DOHH2 (cell line): ENCODE results near the gene MYOZ3.

Experiments
- H3F3A ChIP-seq: fragments of 200-600 bp; sonication (generic), shearing (Covaris generic); 2 replicates; pipeline ENCODE4 v1.6.0; 2016; ENCODE audit warnings: antibody characterized with exemption, mild to moderate bottlenecking; ENCODE audit not compliant: control insufficient read depth, insufficient read depth
- H3K27ac ChIP-seq: fragments of 200-600 bp; sonication (generic); 2 replicates; pipeline ENCODE4 v1.5.1; 2014; ENCODE audit warnings: low read depth, mild to moderate bottlenecking, low read length, moderate library complexity
- H3K27me3 ChIP-seq: fragments of 200-600 bp; sonication (generic); 2 replicates; pipeline ENCODE4 v1.6.1; 2014; ENCODE audit warnings: mild to moderate bottlenecking, low read length, mixed read lengths; ENCODE audit not compliant: control insufficient read depth
- H3K36me3 ChIP-seq: fragments of 200-600 bp; sonication (generic); 2 replicates; pipeline ENCODE4 v1.6.1; 2014; ENCODE audit warnings: mild to moderate bottlenecking, low read length, moderate library complexity, mixed read lengths; ENCODE audit not compliant: control insufficient read depth
- H3K4me1 ChIP-seq: fragments of 200-600 bp; sonication (generic); 2 replicates; pipeline ENCODE4 v1.6.1; 2014; ENCODE audit warnings: mild to moderate bottlenecking, low read length, mixed read lengths; ENCODE audit not compliant: control insufficient read depth
- H3K4me2 ChIP-seq: fragments of 200-600 bp; sonication (generic); 2 replicates; pipeline ENCODE4 v1.6.0; 2014; ENCODE audit warnings: mild to moderate bottlenecking, low read length, moderate library complexity
- H3K4me3 ChIP-seq: fragments of 200-600 bp; sonication (generic); 2 replicates; pipeline ENCODE4 v1.5.1; 2014; ENCODE audit warnings: mild to moderate bottlenecking, low read length, mixed read lengths
- H3K79me2 ChIP-seq: fragments of 200-600 bp; sonication (generic); 2 replicates; pipeline ENCODE4 v1.6.1; 2014; ENCODE audit warnings: mild to moderate bottlenecking, low read length, mixed read lengths; ENCODE audit not compliant: control insufficient read depth
- H3K9me2 ChIP-seq: fragments of 200-600 bp; sonication (generic); replicated peaks from 2 replicates; pipeline ENCODE4 v1.6.1; 2014; ENCODE audit warnings: mild to moderate bottlenecking, low read length, mixed read lengths; ENCODE audit not compliant: control insufficient read depth
- H3K9me3 ChIP-seq: fragments of 200-600 bp; sonication (generic); 2 replicates; pipeline ENCODE4 v1.6.1; 2014; ENCODE audit warnings: antibody characterized with exemption, low read length, mixed read lengths; ENCODE audit not compliant: control insufficient read depth, insufficient read depth
- H4K20me1 ChIP-seq: fragments of 200-600 bp; sonication (generic); 2 replicates; pipeline ENCODE4 v1.6.0; 2014; ENCODE audit warnings: low read depth, mild to moderate bottlenecking, antibody characterized with exemption, low read length, moderate library complexity; ENCODE audit not compliant: control insufficient read depth, insufficient read depth
- CTCF ChIP-seq: fragments of 200-600 bp; sonication (generic); IDR thresholded peaks from one replicate; pipeline ENCODE4 v1.5.1; 2014; ENCODE audit warnings: antibody characterized with exemption, mild to moderate bottlenecking, low read depth, low read length; ENCODE audit not compliant: poor library complexity, severe bottlenecking
- EZH2phosphoT487 ChIP-seq: fragments of 200-600 bp; sonication (generic); IDR thresholded peaks from 2 replicates; pipeline ENCODE4 v1.6.1; 2017; ENCODE audit warnings: borderline replicate concordance, mild to moderate bottlenecking, antibody characterized with exemption, low read length, moderate library complexity, mixed read lengths

MYOZ3 gene

GRCh38 chr5:150616024-150616470, 45.0 kb upstream of the MYOZ3 start:
- Histone ChIP-seq H3K4me1 (no peaks in the 10 kb centered on the region), H3K4me3 (no peak overlapping the region), H3K27me3 (peaks cover 3% of the 10 kb centered on the region; the same call in 1 of the 2 replicates), H3K9me2 (no peaks in the 10 kb centered on the region), H3F3A (no peaks in the 10 kb centered on the region), H3K9me3 (no peaks in the 10 kb centered on the region), H3K27ac (no peak overlapping the region), H3K4me2 (no peak overlapping the region), H4K20me1 (no peaks in the 10 kb centered on the region), H3K36me3 (no peaks in the 10 kb centered on the region), H3K79me2 (no peaks in the 10 kb centered on the region)
- TF ChIP-seq CTCF (no peak), EZH2phosphoT487 (no peak)

- Histone ChIP-seq H3K4me3 (no peak overlapping the region), H3K4me2 (no peak overlapping the region), H3K4me1 (no peaks in the 10 kb centered on the region), H3F3A (no peaks in the 10 kb centered on the region), H3K79me2 (no peaks in the 10 kb centered on the region), H3K27ac (no peak overlapping the region), H4K20me1 (no peaks in the 10 kb centered on the region), H3K9me2 (no peaks in the 10 kb centered on the region), H3K36me3 (no peaks in the 10 kb centered on the region), H3K27me3 (no peaks in the 10 kb centered on the region; the same call in 1 of the 2 replicates), H3K9me3 (no peaks in the 10 kb centered on the region)
- TF ChIP-seq CTCF (no peak), EZH2phosphoT487 (no peak)
Measured at GRCh38 chr5:150616506-150616905, 44.5 kb upstream of the MYOZ3 start.

- H3K4me3 ChIP-seq = no peak overlapping the region
- H3K4me2 ChIP-seq = no peak overlapping the region
- H3F3A ChIP-seq = no peaks in the 10 kb centered on the region
- no peaks in the 10 kb centered on the region for H3K79me2 ChIP-seq
- no peaks in the 10 kb centered on the region for H4K20me1 ChIP-seq
- H3K9me2 ChIP-seq = no peaks in the 10 kb centered on the region
- TF ChIP-seq EZH2phosphoT487 (no peak), CTCF (no peak)
- H3K36me3 ChIP-seq = no peaks in the 10 kb centered on the region
- no peaks in the 10 kb centered on the region for H3K4me1 ChIP-seq
- no peaks in the 10 kb centered on the region for H3K9me3 ChIP-seq
- peaks cover 10% of the 10 kb centered on the region for H3K27me3 ChIP-seq
- no peak overlapping the region for H3K27ac ChIP-seq
Measured at GRCh38 chr5:150618163-150618562, 42.9 kb upstream of the MYOZ3 start.

GRCh38 chr5:150618588-150619281, 42.3 kb upstream of the MYOZ3 start:
- H3K9me3 ChIP-seq = no peaks in the 10 kb centered on the region
- no peaks in the 10 kb centered on the region for H3K4me1 ChIP-seq
- H3K27ac ChIP-seq = no peak overlapping the region
- H3K9me2 ChIP-seq = no peaks in the 10 kb centered on the region
- H3K4me3 ChIP-seq = no peak overlapping the region
- H3K36me3 ChIP-seq = no peaks in the 10 kb centered on the region
- H3F3A ChIP-seq = no peaks in the 10 kb centered on the region
- no peak for TF ChIP-seq CTCF
- no peak for TF ChIP-seq EZH2phosphoT487
- no peak overlapping the region for H3K4me2 ChIP-seq
- H3K79me2 ChIP-seq = no peaks in the 10 kb centered on the region
- peaks cover 16% of the 10 kb centered on the region for H3K27me3 ChIP-seq
- H4K20me1 ChIP-seq = no peaks in the 10 kb centered on the region
